Osteocyte (in vitro differentiated cells): ENCODE data around the gene RGS3. TPM values are rescaled to one million over a fixed set of nuclear protein-coding genes. Genes with fewer than 3 reads are reported as not detected.

Experiments
- DNase-seq: peaks from one replicate; pipeline ENCODE4 v3.0.0; 2021; ENCODE audit warnings: mixed read lengths; ENCODE audit not compliant: unreplicated experiment; ENCODE audit errors: extremely low spot score
- H3K27ac Mint-ChIP-seq: one replicate; pipeline ENCODE4 v1.8.0; 2021; ENCODE audit warnings: mild to moderate bottlenecking, mixed read lengths; ENCODE audit not compliant: unreplicated experiment
- H3K27me3 Mint-ChIP-seq: one replicate; pipeline ENCODE4 v1.8.0; 2021; ENCODE audit warnings: mixed read lengths; ENCODE audit not compliant: unreplicated experiment
- H3K36me3 Mint-ChIP-seq: one replicate; pipeline ENCODE4 v1.8.0; 2021; ENCODE audit warnings: mixed read lengths; ENCODE audit not compliant: unreplicated experiment
- H3K4me1 Mint-ChIP-seq: one replicate; pipeline ENCODE4 v1.8.0; 2021; ENCODE audit warnings: mixed read lengths; ENCODE audit not compliant: unreplicated experiment
- H3K4me3 Mint-ChIP-seq: one replicate; pipeline ENCODE4 v1.8.0; 2021; ENCODE audit warnings: mild to moderate bottlenecking, moderate library complexity, mixed read lengths; ENCODE audit not compliant: unreplicated experiment
- H3K9me3 Mint-ChIP-seq: one replicate; pipeline ENCODE4 v1.8.0; 2021; ENCODE audit warnings: mixed read lengths; ENCODE audit not compliant: unreplicated experiment
- CTCF ChIP-seq: fragments of 200-600 bp; sonication (generic); IDR thresholded peaks from 2 replicates; pipeline ENCODE4 v1.5.0; 2021; ENCODE audit warnings: antibody characterized with exemption, mild to moderate bottlenecking, moderate library complexity
- total RNA-seq: library from RNA; stranded (reverse); gene quantifications from 2 replicates; pipeline ENCODE4 v1.2.1, GENCODE V29; 2021

Gene RGS3
- total RNA-seq, 1 donor from 2014 or later: 67.8 TPM

- no peaks in the 10 kb centered on the region for H3K36me3 Mint-ChIP-seq
- H3K4me3 Mint-ChIP-seq: no peak overlapping the region
- no peak for DNase-seq
- H3K9me3 Mint-ChIP-seq: no peaks in the 10 kb centered on the region
- no peak overlapping the region for H3K27ac Mint-ChIP-seq
- TF ChIP-seq CTCF: no peak
- H3K4me1 Mint-ChIP-seq: peaks cover 24% of the 10 kb centered on the region
- H3K27me3 Mint-ChIP-seq: peaks cover 9% of the 10 kb centered on the region
Measured at GRCh38 chr9:113482341-113482740, 18.8 kb downstream of the RGS3 start.

DNA sequence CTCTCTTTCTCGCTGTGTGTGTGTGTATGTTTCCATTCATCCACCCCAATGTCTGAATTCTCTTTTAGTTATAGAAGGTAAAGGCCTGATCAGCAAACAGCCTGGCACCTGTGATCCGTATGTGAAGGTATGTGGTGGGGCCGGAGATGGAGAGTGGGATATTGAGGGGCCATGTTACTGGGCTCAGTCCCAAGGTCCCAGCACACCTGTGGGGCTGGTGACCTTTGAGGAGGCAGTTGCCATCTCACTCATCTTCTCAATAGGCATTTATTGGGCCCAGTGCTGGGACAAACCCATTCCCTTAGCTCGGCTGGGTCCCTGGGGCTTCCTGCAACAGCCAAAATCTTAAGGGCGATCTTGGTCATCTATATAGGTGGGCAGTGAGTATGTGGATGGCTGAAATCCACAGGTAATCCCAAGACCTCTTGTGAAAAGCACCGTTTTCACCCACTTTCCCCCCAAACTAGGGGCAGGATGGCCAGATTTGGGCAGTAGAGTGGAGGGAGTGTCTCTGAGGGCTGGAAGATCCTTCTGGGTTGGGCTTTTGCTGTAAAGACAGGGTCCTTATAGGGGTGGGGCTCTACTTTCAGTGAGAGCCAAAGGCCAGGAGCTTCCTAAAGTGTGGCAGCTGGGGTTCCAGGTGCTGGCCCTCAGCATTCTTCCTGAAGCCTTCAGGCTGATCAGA, 19.6 kb downstream of the RGS3 start:
- no peaks in the 10 kb centered on the region for H3K36me3 Mint-ChIP-seq
- no peak for DNase-seq
- H3K27me3 Mint-ChIP-seq: peaks cover 6% of the 10 kb centered on the region
- no peak overlapping the region for H3K27ac Mint-ChIP-seq
- peaks cover 24% of the 10 kb centered on the region for H3K4me1 Mint-ChIP-seq
- no peak for TF ChIP-seq CTCF
- H3K9me3 Mint-ChIP-seq: no peaks in the 10 kb centered on the region
- no peak overlapping the region for H3K4me3 Mint-ChIP-seq

DNA sequence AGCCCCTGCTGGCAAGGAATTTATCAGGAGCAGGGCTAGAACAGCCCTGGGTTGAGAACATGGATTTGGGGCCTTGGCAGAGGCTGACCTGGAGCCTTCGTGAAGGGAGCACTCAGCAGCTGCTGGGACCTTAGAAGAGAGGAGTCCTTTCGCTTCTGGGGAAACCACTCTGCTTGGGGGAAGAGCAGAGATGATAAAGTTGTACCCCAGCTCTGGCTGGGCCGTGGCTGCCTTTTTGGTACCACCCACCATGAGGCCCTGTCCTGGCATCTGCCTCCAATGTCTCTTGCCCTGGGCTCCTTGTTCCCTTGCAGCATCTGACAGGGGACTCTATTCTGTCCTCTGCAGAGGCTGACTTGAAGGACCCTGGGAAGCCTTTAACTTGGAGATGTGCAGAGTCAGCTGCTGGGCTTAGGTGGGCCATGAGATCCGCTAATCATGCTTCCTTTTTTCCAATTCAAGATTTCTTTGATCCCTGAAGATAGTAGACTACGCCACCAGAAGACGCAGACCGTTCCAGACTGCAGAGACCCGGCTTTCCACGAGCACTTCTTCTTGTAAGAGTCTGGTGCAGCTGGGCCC, 20.2 kb downstream of the RGS3 start:
- Mint-ChIP-seq H3K27me3 (peaks cover 3% of the 10 kb centered on the region), H3K9me3 (no peaks in the 10 kb centered on the region), H3K36me3 (no peaks in the 10 kb centered on the region), H3K27ac (no peak overlapping the region), H3K4me3 (no peak overlapping the region), H3K4me1 (peaks cover 24% of the 10 kb centered on the region)
- TF ChIP-seq CTCF: no peak
- DNase-seq: no peak

DNA sequence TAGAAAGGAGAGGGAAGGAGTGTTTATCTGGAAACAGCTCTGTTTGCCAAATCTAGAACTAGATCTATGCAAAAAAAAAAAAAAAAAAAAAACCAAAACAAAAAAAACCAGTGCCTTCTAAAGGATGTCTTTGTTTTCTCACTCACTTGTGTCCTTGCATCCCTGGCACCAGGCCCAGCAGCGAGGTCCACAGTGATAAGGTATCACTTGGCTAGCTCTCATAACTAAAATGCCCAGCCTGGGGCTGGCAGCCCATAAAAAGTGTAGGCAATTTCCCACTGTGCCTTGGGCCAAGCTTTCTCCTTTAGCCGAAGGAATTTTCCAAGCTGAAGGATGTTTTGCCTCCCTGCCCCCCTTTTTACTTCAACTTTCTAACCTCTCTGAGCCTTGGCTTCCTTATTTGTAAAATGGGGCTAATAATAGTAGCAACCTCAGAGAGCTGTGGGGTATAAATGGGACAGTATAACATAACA, 20.8 kb downstream of the RGS3 start:
- H3K27me3 Mint-ChIP-seq: no peaks in the 10 kb centered on the region
- no peak overlapping the region for H3K4me3 Mint-ChIP-seq
- H3K4me1 Mint-ChIP-seq: peaks cover 24% of the 10 kb centered on the region
- H3K9me3 Mint-ChIP-seq: no peaks in the 10 kb centered on the region
- H3K27ac Mint-ChIP-seq: no peak overlapping the region
- no peak for DNase-seq
- no peaks in the 10 kb centered on the region for H3K36me3 Mint-ChIP-seq
- no peak for TF ChIP-seq CTCF

- no peaks in the 10 kb centered on the region for H3K36me3 Mint-ChIP-seq
- H3K4me1 Mint-ChIP-seq: peaks cover 21% of the 10 kb centered on the region
- H3K9me3 Mint-ChIP-seq: no peaks in the 10 kb centered on the region
- no peaks in the 10 kb centered on the region for H3K27me3 Mint-ChIP-seq
- no peak overlapping the region for H3K4me3 Mint-ChIP-seq
- no peak for DNase-seq
- H3K27ac Mint-ChIP-seq: peak overlapping the region; percentile 39
- TF ChIP-seq CTCF: no peak
Measured at GRCh38 chr9:113485761-113486115, 22.2 kb downstream of the RGS3 start.
